HK-2 (cell line): ENCODE measurements around the gene ANKMY1.
"Not testable (repeated sequence)": the region's sequence is repeated elsewhere in the genome, so short reads cannot be mapped to it uniquely, and the experiment has no call there.

Source experiments
- DNase-seq: peaks from one replicate; pipeline ENCODE4 v3.0.0-alpha.2; 2018; ENCODE audit not compliant: unreplicated experiment

Gene ANKMY1

DNA sequence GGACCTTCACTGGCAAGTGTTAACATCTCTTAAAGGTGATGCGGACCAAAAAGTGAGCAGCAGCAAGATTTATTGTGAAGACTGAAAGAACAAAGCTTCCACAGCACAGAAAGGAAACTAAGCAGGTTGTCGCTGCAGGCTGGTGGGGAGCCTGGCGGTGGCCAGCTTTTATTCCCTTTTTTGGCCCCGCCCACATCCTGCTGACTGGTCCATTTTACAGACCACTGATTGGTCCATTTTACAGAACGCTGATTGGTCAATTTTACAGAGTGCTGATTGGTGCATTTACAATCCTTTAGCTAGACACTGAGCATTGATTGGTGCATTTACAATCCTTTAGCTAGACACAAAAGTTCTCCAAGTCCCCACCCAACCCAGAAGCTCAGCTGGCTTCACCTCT lies 35.9 kb downstream of the ANKMY1 start:
- DNase-seq = not testable (repeated sequence)

DNA sequence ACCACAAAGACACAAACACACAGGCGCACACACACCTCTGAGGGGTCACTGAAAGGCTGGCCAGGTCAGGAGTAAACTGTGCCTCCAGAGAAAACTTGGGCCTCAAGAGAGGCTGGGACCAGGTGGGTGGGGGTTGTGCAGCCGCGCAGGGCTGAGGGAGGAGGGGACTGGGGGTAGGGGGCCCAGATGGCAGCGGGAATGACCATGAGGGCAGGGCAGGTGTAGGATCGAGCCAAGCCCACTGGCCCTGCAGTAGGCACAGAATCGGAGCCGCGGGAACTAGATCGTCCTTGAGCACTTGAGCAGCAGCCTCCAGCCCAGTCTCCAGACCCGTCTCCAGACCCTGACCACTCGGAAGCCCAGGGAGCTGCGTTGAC lies 36.8 kb downstream of the ANKMY1 start:
- DNase-seq = no peak

DNA sequence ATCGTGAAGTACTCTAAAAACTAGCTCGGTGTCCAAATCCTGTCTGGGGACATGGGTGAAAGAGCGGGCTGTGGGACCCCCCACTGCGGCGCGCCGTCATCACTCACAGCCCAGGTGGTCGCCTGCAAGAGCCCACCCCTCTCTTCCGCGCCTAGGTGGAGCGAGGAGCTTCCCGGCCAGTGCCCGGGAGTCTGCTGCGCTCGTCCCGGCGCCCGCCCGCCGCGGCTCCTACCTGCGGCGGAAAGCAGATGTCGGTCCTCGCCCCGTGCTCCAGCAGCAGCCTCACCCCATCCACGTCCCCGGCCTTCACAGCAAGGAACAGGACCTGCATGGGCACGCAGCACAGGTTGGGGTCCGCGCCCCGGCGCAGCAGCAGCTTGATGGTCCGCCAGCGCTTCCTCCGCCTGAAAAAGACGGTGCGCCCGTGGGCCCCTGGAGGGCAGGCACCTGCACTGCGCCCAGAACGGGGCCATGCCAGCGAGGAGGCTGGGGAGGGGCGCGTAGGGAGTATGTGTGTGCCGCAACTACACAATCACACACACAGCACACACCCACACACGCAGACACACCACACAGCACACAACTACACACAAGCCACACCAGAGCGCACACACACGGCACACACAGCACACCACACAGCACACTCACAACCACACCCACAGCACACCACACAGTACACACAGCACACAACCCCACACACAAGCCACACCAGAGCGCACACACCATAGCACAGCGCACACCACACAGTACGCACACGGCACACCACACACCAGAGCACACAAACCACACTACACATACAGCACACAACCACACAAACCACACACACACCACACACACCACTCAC lies 37.4 kb downstream of the ANKMY1 start:
- no peak for DNase-seq

DNA sequence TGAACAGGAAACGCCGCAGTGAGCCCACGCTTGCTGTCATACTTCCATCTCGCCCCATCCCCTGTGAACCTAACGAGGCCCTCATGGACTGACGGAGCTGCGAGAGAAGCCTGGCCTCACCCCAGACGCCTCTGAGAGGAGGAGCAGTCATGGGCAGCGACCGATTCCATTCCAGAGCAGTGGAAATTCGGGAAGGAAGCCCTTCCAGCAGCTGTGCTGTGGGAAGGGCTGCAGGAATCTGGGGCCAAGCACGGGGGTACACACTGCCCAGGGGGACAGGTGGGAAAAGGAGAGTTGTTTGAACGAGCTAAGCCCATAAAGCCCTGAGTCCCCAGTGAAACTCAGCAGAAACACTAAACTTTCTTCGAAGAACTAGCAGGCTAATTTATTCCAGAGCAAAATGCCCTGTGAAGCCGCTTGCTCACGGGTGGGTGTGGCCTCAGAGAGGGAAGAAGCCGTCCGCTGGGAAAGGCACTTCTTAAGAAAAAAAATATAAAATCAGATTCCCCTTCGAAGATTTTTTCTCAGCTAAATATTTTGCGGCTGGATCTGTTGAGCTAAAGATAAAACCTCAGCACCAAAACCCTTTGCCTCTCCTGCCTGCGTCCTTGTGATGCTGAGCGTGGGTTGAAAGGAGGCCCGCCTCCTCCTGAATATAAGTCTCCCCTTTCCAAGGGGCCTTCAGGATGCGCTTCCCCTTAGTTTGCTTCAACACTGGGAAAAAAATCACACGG lies 38.2 kb downstream of the ANKMY1 start:
- DNase-seq = no peak

DNA sequence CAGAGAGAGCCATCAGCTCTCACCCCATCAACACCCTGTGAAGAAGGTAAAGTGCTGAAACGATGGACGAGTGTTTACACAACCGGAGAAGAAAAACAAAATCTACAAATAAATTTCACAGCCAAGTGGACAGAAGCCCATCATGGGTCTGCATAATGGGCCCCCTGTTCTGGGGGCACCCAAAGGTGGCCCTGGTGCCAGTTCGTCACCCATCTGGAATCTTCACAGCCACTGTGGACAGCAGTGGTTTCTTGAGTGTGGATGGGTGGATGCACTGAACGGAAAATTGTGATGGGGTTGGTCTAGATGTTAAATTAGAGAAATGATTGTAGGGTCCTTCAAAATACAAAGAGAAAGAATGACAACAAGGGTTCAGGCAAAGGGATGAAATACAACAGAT lies 38.8 kb downstream of the ANKMY1 start:
- DNase-seq = no peak

DNA sequence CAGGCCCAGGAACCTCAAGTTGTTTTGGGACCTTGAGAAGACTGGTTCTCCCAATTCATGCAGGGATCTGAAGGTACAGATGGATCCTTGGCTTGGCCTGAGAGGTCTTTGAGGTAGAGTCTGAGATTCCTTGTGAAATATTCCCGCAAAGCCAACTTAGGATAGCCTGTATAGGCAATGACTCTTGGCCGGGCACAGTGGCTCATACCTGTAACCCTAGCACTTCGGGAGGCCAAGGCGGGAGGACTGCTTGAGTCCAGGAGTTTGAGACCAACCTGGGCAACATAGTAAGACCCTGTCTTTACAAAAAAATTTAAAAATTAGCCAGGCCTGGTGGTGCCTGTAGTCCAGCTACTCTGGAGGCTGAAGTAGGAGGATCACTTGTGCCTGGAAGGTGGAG lies 40.4 kb downstream of the ANKMY1 start:
- no peak for DNase-seq

DNA sequence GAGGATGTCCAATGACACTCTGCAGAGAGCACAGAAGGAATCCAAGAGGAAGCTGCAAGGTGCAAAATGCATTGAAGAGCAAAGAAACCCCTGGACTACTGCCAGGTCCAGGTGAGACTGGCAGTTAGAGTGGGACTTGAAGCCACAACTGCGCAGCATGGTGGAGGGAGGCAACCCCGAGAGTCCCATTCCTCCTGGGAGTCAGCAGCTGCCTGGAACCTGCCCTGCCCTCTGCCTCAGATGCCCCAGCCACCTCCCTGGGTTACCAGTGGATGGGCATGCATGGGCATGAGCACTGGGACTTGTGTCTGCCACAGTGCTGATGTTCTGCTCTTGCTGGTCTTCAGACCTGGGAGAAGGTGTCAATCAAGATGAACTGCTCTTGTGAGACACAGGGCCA lies 43.2 kb downstream of the ANKMY1 start:
- DNase-seq = no peak

DNA sequence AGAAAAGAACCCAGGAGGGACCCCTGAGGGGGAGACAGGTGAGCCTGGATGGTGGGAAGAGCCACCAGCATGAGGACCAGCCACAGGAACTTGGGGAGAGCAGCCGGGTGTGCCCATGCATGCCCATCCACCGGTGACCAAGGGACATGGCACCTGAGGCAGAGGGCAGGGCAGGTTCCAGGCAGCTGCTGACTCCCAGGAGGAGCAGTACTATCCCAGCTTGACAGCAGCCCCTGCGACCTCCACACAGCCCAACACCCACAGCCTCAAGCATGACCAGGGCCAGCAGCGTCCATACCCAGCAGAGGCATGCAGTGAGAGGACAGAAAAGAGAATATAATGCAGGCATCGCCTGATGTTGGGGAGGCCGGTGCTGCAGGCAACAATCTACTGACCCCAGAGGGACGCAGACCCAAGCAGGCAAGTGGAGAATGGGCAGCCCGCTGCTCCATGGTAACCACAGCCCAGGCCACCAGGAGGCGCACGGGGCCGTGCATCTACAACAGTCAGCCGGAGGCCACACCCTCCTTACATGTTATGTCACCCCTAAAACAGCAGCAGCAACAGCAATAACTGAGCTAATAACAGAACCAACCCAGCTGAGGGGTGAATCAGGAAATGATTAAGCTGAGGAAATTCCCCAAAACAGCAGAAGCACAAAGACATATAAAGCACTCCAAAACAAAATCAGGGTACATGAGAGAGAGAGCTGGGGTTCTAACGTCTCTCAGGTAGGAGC lies 44.1 kb downstream of the ANKMY1 start:
- peak; percentile 56 for DNase-seq

DNA sequence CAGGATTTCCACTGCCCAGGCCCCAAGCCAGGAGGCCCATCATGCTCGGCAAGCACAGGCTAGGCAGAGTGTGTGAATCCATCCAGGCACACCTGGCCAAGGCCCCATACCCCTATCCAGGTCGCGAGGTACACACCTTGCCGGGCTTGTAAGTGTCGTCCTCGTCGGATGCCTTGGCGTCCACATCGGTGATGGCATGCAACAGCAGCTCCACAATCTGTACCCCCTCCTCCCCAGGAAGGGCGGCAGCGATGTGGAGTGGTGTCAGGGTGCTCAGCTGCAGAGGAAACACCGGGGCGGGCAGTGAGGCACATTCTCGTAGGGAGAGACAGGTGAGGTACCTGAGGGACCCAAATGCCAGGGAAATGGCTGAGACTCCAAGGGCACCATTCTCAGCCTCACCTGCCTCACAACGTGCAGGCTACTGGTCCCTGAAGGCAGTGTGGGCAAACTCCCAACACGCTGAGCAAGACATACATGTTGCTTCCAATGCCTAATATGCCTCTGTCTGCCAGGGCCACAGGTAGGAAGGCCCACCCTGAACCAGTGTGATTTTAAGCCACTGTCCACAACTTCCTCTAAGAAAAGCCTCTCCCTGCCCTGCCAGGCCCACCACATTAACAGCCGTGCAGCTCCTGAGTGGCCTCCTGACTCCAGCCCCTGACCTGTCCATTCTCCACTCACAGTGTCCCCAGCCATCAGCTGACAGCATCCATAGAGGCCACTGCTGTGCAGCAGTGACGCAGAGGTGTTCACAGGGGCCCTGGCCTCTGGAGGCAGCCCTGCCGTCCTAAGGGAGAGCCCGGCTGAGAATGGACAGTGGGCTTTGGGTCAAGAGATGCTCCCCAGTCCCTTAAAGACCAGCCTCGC lies 44.9 kb downstream of the ANKMY1 start:
- no peak for DNase-seq

DNA sequence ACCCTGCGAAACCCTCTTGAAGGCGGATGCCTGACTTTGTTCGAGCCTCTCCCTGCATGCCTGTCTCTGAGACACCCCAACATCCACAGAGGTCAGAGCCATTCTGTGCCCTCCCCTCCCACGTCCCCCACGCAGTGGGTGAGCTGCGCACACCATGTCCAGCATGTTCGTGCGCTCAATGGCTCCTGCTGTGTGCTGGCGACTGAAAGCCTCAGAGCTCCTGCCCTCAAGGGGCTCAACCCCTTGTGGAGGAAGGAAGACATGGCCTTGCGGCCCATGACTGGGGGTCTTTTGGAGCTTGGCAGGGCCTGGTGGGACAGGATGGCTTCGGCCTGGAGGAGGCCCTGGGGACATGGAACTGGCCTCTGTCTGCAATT lies 45.7 kb downstream of the ANKMY1 start:
- no peak for DNase-seq

DNA sequence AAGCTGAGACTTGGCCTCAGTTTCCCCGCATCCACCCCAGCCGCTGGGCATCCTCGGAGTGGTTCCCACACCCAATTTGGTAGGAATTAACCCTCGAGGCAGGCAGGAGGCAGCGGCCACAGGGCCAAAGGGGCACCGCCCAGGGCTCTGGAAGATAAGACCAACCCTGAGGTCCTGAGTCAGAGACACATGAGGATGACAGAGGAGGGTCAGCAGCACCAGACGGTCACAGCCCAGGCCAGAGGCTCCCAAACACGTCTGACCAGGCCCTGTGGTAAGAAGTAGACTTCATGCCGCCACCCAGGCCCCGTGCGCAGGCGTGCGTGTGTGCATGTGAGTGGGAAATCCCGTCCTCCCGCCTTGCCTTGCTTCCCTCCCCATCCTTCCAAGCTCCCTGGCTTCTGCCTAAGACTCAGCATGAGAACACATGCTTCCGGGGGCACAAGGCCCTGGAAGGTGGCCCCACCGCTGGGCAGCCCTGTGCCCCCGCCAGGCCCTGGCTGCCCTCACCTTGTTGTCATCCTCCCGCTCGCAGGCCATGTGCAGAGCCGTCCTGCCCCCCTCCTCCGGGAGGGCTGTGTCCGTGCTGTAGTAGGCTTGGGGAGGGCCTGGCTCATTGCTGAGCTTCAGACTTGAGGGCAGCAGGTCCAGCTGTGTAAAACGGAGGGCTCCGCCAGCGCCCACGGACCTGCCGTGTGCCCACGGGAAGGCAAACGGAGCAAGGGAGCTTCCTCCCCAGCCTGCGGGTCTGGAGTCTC lies 46.3 kb downstream of the ANKMY1 start:
- DNase-seq = no peak

DNA sequence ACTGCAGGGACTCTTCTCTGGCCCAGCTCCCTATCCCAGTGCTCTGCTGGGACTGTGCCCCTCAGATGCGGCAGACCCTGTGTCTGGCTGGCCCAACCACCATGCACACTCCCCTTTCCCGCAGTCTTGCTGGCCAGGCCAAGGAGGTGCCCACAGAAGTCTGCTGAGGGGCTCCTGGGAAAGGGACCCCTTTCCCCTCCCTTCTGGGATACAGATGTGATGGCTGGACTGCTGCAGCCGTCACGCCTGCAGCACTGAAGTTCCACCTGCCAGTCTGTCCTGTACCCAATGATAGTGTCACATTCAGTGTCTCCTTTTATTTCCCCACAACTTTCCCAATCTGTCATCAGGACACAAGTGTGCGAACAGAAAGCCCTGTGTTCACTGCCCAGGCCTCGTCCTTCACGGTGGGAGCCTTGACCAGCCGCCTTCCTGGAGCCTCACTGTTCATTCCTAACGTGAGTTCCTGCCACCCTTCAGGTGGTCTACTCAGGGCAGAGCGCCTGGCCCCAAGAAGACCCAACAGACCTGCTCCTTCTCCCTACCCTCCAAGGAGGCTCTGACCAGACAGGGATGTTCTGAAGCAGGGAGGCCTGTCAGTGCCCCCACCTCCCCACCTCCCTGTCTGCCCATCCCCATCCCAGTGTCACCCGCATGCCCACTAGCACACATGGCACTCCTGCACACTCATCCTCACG lies 47.1 kb downstream of the ANKMY1 start:
- DNase-seq = no peak

DNA sequence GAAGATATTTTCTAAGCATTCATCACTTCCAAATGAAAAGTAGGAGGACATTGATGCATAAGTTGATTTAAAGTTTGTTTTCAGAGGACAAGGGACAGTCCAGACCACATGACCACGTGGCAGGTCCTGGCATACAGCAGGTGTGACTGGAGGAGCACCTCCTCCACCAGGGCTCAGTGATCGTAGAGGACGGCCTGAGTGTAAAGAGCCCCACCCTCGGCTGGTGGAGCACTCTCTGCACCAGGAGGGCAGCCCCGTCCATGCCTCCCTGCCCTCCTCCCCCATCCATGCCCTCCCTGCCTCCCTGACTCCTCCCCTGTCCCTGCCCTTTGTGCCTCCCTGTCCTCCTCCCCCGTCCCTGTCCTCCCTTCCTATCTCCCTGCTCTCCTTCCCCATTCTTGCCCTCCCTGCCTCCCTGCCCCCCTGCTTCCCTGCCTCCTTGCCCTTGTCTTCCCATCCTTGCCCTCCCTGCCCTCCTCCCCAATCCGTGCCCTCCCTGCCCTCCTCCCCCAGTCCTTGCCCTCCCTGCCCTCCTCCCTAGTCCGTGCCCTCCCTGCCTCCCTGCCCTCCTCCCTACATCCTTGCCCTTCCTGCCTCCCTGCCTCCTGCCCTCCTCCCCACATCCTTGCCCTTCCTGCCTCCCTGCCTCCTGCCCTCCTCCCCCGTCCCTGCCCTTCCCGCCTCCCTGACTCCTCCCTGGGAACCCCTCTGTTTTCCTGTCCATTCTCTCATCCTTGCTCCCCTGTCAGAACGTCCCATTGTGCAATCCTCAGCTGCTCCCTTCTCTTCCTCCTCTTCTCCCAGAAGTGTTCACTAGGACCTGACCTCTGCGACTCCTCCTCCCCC lies 47.9 kb downstream of the ANKMY1 start:
- no peak for DNase-seq

DNA sequence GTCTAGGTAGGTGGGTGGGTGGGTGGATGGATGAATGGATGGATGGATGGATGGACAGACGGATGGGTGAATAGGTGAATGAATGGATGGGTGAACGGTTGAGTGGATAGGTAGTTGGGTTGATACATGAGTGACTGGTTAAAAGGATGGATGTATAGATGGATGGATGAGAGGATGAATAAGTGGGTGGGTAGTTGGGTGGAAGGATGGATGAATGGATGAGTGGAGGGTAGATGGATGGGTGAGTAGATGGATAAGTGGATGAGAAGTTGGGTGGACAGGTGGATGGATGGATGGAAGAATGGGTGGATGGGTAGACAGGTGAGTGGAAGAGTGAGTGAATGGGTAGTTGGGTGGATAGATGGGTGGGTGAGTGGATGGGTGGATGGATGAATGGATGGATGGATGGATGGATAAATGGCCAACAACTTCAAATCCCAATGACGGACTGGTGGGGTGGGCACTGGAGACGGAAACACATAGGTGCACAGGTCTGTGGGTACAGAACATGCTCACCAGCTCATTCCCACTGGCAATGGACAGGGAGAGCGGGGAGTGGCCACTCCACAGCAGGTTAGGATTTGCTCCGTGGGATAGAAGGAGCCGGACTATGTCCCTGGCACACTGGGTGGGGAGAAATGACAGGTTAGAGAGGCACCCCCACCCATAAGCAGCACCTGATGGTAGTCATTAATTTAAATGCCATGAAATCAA lies 48.8 kb downstream of the ANKMY1 start:
- DNase-seq = no peak

DNA sequence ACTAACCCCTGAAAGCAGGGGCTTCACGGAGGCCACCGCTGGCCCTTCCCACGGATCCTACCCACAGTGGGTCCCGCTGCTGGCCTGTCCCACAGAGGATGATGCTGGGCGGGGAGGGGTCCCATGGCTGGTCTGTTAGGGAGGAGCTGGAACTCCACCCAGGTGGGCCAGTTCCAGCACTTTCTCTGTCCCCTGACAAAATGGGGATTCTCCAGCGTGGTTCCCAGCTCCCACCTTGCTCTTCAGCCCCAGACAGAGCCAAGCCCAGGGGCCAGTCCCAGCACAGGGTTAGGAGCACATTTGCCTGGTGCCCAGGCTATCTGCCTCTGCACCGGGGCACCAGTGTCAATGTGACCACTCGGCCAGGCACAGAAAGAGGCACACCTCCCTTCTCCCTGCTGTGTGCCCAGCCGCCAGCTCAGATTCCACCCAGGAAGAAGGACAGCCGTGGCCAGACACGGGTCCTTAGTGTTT lies 50.0 kb downstream of the ANKMY1 start:
- no peak for DNase-seq

DNA sequence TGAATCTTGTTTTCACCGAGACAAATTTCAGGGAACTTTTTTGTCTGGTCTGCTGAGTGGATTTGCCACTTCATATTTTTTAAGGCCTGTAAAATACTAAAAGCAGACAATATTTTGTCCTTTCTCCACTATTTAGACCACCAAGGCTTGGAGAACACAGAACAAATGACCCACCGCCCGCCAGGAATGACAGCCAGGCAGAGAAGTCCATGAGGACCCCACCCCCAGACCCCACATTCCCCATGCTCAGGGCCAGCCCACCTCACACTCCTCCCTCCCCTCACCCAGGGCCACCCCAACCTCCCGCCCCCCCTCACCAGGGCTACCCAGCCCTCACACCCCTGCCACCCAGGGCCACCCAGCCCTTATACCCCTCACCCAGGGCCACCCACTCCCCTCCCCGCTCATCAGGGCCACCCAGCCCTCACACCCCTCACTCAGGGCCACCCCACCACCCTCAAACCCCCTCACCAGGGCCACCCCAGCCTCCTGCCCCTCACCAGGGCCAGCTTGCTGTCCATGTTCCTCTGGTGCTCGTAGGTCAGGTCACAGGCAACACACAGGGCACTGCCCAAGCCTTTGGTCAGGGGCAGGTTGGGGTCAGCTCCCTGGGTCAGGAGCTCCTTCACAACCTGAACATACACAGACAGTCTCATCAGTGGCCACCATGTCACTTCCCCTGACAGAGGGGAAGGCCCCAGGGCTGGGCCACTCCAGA lies 50.6 kb downstream of the ANKMY1 start:
- no peak for DNase-seq

DNA sequence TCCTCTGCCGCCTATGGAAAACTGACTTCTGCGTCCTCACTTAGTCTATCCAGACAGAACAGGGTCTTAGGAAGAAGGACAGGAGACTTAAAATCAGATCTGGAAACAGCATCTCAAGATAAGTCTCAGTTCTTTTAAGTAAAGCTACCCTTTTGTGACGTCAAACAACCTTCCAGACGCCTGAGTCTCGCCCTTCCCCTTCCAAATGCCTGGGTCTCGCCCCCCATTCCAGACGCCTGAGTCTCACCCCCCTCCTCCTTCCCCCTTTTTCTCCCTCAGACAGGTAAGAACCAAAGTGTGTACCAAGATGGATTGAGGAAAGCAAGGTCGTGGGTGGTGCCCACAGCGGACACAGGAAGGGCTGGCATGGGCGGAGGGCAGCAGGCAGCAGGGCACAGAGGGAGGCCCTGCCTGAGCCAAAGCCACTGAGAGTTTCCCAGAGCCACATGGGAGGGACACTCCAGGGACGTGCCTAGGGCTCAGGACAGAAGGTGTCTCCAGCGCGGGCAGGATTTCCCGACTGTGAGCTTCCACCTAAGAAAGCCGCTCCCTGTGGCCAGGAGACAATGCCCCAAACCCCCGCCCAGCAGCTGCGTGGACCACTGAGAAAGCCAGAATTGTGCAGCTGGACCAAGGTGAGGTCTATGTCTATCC lies 51.3 kb downstream of the ANKMY1 start:
- no peak for DNase-seq
